ENCODE measurements around the gene REV3L.

DNA sequence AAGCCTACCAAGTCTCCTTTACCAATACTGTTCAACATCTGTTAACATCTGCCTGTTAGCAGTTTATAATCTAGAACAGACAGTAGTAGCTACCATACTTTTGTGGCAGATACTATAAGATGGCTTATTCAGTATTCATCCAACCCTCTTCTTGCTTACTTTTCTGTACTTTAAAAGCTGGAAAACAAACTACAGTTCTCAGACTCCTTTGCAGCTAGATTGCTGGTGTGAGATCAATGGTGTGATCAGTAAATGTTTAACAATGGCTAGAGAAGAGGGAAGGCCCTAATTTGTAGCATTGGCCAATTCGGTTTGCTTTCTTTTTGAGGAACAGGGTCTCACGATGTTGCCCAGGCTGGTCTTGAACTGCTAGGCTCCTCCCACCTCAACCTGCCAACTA lies 3.5 kb upstream of the REV3L start:
- TF ChIP-seq POLR2A (IDR thresholded peaks at IDR 0.05), result no peak
- no peak for TF ChIP-seq CTCF (IDR thresholded peaks at IDR 0.05)

Measured in adrenal gland (tissue), 5 donors.